Stimulated activated memory B cell treated with anti-CD40 and anti-IgM and Interleukin-4, amounts not matched to agents 10 μg/mL and 1 μg/mL and 100 μg/mL, for 72 hours (primary cell): ENCODE data around the gene CDH12.
"Not testable (repeated sequence)": the region's sequence is repeated elsewhere in the genome, so short reads cannot be mapped to it uniquely, and the experiment has no call there.

Experiments
- ATAC-seq: fragments of 150-1000 bp; cut with Tn5 transposase; 2 replicates; pipeline ENCODE4 v1.10.0; 2021
- H3K27ac Mint-ChIP-seq: one replicate; pipeline ENCODE4 v1.8.0; 2022; ENCODE audit warnings: mild to moderate bottlenecking, mixed read lengths
- H3K27me3 Mint-ChIP-seq: one replicate; pipeline ENCODE4 v1.8.0; 2022; ENCODE audit warnings: mixed read lengths
- H3K36me3 Mint-ChIP-seq: one replicate; pipeline ENCODE4 v1.8.0; 2022; ENCODE audit warnings: mixed read lengths
- H3K4me1 Mint-ChIP-seq: one replicate; pipeline ENCODE4 v1.8.0; 2022; ENCODE audit warnings: mixed read lengths
- H3K4me3 Mint-ChIP-seq: one replicate; pipeline ENCODE4 v1.8.0; 2022; ENCODE audit warnings: mild to moderate bottlenecking, moderate library complexity, mixed read lengths
- H3K9me3 Mint-ChIP-seq: one replicate; pipeline ENCODE4 v1.8.0; 2022; ENCODE audit warnings: mixed read lengths

CDH12 gene

GRCh38 chr5:22315052-22315451 lies 538.1 kb downstream of the CDH12 start:
- H3K36me3 Mint-ChIP-seq, H3K27ac Mint-ChIP-seq, H3K9me3 Mint-ChIP-seq, ATAC-seq, H3K27me3 Mint-ChIP-seq, H3K4me1 Mint-ChIP-seq, H3K4me3 Mint-ChIP-seq: not testable (repeated sequence)

- no peaks in the 10 kb centered on the region for H3K4me1 Mint-ChIP-seq
- H3K27ac Mint-ChIP-seq, result no peak overlapping the region
- ATAC-seq, result no peak
- H3K27me3 Mint-ChIP-seq, result no peaks in the 10 kb centered on the region
- no peaks in the 10 kb centered on the region for H3K36me3 Mint-ChIP-seq
- H3K9me3 Mint-ChIP-seq, result peaks cover under 1% of the 10 kb centered on the region
- H3K4me3 Mint-ChIP-seq, result no peak overlapping the region
Measured at GRCh38 chr5:22314548-22314947, 538.6 kb downstream of the CDH12 start.

GRCh38 chr5:22306011-22306410 lies 547.1 kb downstream of the CDH12 start:
- Mint-ChIP-seq H3K4me3 (no peak overlapping the region), H3K4me1 (no peaks in the 10 kb centered on the region), H3K27me3 (no peaks in the 10 kb centered on the region), H3K27ac (no peak overlapping the region), H3K9me3 (peaks cover 3% of the 10 kb centered on the region), H3K36me3 (no peaks in the 10 kb centered on the region)
- no peak for ATAC-seq

- ATAC-seq, result no peak
- Mint-ChIP-seq H3K27ac (no peak overlapping the region), H3K4me3 (no peak overlapping the region), H3K27me3 (no peaks in the 10 kb centered on the region), H3K4me1 (no peaks in the 10 kb centered on the region), H3K9me3 (peaks cover 12% of the 10 kb centered on the region), H3K36me3 (no peaks in the 10 kb centered on the region)
Measured at GRCh38 chr5:22295832-22296231, 557.3 kb downstream of the CDH12 start.

GRCh38 chr5:22293147-22293546 lies 560.0 kb downstream of the CDH12 start:
- ATAC-seq, result no peak
- Mint-ChIP-seq H3K27ac (no peak overlapping the region), H3K27me3 (no peaks in the 10 kb centered on the region), H3K4me1 (no peaks in the 10 kb centered on the region), H3K36me3 (no peaks in the 10 kb centered on the region), H3K9me3 (peaks cover 16% of the 10 kb centered on the region), H3K4me3 (no peak overlapping the region)

- H3K9me3 Mint-ChIP-seq, result peaks cover 2% of the 10 kb centered on the region
- H3K4me1 Mint-ChIP-seq, result no peaks in the 10 kb centered on the region
- no peaks in the 10 kb centered on the region for H3K36me3 Mint-ChIP-seq
- H3K4me3 Mint-ChIP-seq, result no peak overlapping the region
- no peaks in the 10 kb centered on the region for H3K27me3 Mint-ChIP-seq
- no peak overlapping the region for H3K27ac Mint-ChIP-seq
- no peak for ATAC-seq
Measured at GRCh38 chr5:22278164-22278563, 575.0 kb downstream of the CDH12 start.

- no peaks in the 10 kb centered on the region for H3K27me3 Mint-ChIP-seq
Measured at GRCh38 chr5:22277006-22277405, 576.1 kb downstream of the CDH12 start.

GRCh38 chr5:22265855-22266254 lies 587.3 kb downstream of the CDH12 start:
- ATAC-seq, H3K36me3 Mint-ChIP-seq, H3K4me3 Mint-ChIP-seq: not testable (repeated sequence)

More at GRCh38 chr5:22277006-22277405, 576.1 kb downstream of the CDH12 start:
- Mint-ChIP-seq H3K36me3 (no peaks in the 10 kb centered on the region), H3K4me3 (no peak overlapping the region), H3K27ac (no peak overlapping the region), H3K4me1 (no peaks in the 10 kb centered on the region), H3K9me3 (peaks cover 2% of the 10 kb centered on the region)
- ATAC-seq, result no peak

GRCh38 chr5:22258139-22258538 lies 595.0 kb downstream of the CDH12 start:
- Mint-ChIP-seq H3K4me3 (no peak overlapping the region), H3K27ac (no peak overlapping the region), H3K9me3 (peaks cover 4% of the 10 kb centered on the region), H3K36me3 (no peaks in the 10 kb centered on the region), H3K4me1 (no peaks in the 10 kb centered on the region), H3K27me3 (no peaks in the 10 kb centered on the region)
- ATAC-seq, result no peak

More at GRCh38 chr5:22265855-22266254, 587.3 kb downstream of the CDH12 start:
- not testable (repeated sequence) for H3K4me1 Mint-ChIP-seq, H3K27me3 Mint-ChIP-seq, H3K9me3 Mint-ChIP-seq, H3K27ac Mint-ChIP-seq

- Mint-ChIP-seq H3K4me3 (no peak overlapping the region), H3K27ac (no peak overlapping the region), H3K36me3 (no peaks in the 10 kb centered on the region), H3K9me3 (peaks cover 4% of the 10 kb centered on the region), H3K4me1 (no peaks in the 10 kb centered on the region), H3K27me3 (no peaks in the 10 kb centered on the region)
- ATAC-seq, result no peak
Measured at GRCh38 chr5:22250528-22250927, 602.6 kb downstream of the CDH12 start.

GRCh38 chr5:22249209-22249729 lies 603.9 kb downstream of the CDH12 start:
- no peak for ATAC-seq
- H3K27ac Mint-ChIP-seq, result no peak overlapping the region
- no peaks in the 10 kb centered on the region for H3K27me3 Mint-ChIP-seq
- H3K4me1 Mint-ChIP-seq, result no peaks in the 10 kb centered on the region
- H3K36me3 Mint-ChIP-seq, result no peaks in the 10 kb centered on the region
- no peak overlapping the region for H3K4me3 Mint-ChIP-seq
- H3K9me3 Mint-ChIP-seq, result peaks cover 4% of the 10 kb centered on the region

- H3K36me3 Mint-ChIP-seq, result no peaks in the 10 kb centered on the region
- no peaks in the 10 kb centered on the region for H3K4me1 Mint-ChIP-seq
- H3K27ac Mint-ChIP-seq, result no peak overlapping the region
- H3K9me3 Mint-ChIP-seq, result no peaks in the 10 kb centered on the region
- no peak for ATAC-seq
- no peaks in the 10 kb centered on the region for H3K27me3 Mint-ChIP-seq
- H3K4me3 Mint-ChIP-seq, result no peak overlapping the region
Measured at GRCh38 chr5:22245770-22246169, 607.4 kb downstream of the CDH12 start.

- Mint-ChIP-seq H3K4me1 (no peaks in the 10 kb centered on the region), H3K9me3 (no peaks in the 10 kb centered on the region), H3K36me3 (no peaks in the 10 kb centered on the region), H3K27me3 (no peaks in the 10 kb centered on the region), H3K27ac (no peak overlapping the region), H3K4me3 (no peak overlapping the region)
- no peak for ATAC-seq
Measured at GRCh38 chr5:22242532-22242931, 610.6 kb downstream of the CDH12 start.

GRCh38 chr5:22238047-22238446 lies 615.1 kb downstream of the CDH12 start:
- H3K27ac Mint-ChIP-seq, result no peak overlapping the region
- H3K27me3 Mint-ChIP-seq, result no peaks in the 10 kb centered on the region
- H3K36me3 Mint-ChIP-seq, result no peaks in the 10 kb centered on the region
- ATAC-seq, result no peak
- no peaks in the 10 kb centered on the region for H3K9me3 Mint-ChIP-seq
- H3K4me1 Mint-ChIP-seq, result no peaks in the 10 kb centered on the region
- no peak overlapping the region for H3K4me3 Mint-ChIP-seq

- no peak overlapping the region for H3K27ac Mint-ChIP-seq
- no peak for ATAC-seq
- H3K4me1 Mint-ChIP-seq, result no peaks in the 10 kb centered on the region
- H3K27me3 Mint-ChIP-seq, result no peaks in the 10 kb centered on the region
- H3K4me3 Mint-ChIP-seq, result no peak overlapping the region
- H3K9me3 Mint-ChIP-seq, result no peaks in the 10 kb centered on the region
- no peaks in the 10 kb centered on the region for H3K36me3 Mint-ChIP-seq
Measured at GRCh38 chr5:22226423-22226822, 626.7 kb downstream of the CDH12 start.

GRCh38 chr5:22223079-22223478 lies 630.1 kb downstream of the CDH12 start:
- Mint-ChIP-seq H3K4me3 (no peak overlapping the region), H3K36me3 (no peaks in the 10 kb centered on the region), H3K9me3 (no peaks in the 10 kb centered on the region), H3K27me3 (no peaks in the 10 kb centered on the region), H3K4me1 (no peaks in the 10 kb centered on the region), H3K27ac (no peak overlapping the region)
- ATAC-seq, result no peak
